OCI-LY3 (cell line): ENCODE measurements around the gene KDELR3.

Source experiments
- CTCF ChIP-seq: fragments of 200-600, 300-600 bp; sonication (generic); IDR thresholded peaks from 2 replicates; pipeline ENCODE4 v1.5.1; 2014; ENCODE audit warnings: antibody characterized with exemption, low read length, low read depth
- EZH2phosphoT487 ChIP-seq: fragments of 200-600 bp; shearing (Covaris generic); IDR thresholded peaks from 2 replicates; pipeline ENCODE4 v1.6.1; 2018; ENCODE audit warnings: antibody characterized with exemption, mixed run types, low read depth

- TF ChIP-seq CTCF (no peak), EZH2phosphoT487 (no peak)
Observed at GRCh38 chr22:38489142-38489541, 21.2 kb downstream of the KDELR3 start.
